ENCODE measurements around the gene ZNF135.

GRCh38 chr19:58079792-58080191, 20.7 kb downstream of the ZNF135 start:
- no peak for TF ChIP-seq ZNF114 (tag by site-specific recombination; IDR thresholded peaks at IDR 0.05)
- TF ChIP-seq ZFP37 (tag by site-specific recombination; IDR thresholded peaks at IDR 0.05), result no peak
- no peak for TF ChIP-seq ZNF670 (tag by site-specific recombination; IDR thresholded peaks at IDR 0.05; ENCODE audit: low read depth)
- TF ChIP-seq, protein P1, sequence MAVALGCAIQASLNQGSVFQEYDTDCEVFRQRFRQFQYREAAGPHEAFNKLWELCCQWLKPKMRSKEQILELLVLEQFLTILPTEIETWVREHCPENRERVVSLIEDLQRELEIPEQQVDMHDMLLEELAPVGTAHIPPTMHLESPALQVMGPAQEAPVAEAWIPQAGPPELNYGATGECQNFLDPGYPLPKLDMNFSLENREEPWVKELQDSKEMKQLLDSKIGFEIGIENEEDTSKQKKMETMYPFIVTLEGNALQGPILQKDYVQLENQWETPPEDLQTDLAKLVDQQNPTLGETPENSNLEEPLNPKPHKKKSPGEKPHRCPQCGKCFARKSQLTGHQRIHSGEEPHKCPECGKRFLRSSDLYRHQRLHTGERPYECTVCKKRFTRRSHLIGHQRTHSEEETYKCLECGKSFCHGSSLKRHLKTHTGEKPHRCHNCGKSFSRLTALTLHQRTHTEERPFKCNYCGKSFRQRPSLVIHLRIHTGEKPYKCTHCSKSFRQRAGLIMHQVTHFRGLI (tag by site-specific recombination; IDR thresholded peaks at IDR 0.05), result no peak

All from HEK293 (cell line).